ENCODE results near the gene LRP1.
A peak's percentile ranks its signal among the peaks of the same experiment; 100 is the strongest.

Gene LRP1

GRCh38 chr12:57138526-57139272 lies 10.4 kb downstream of the LRP1 start:
- DNase-seq = no peak

- DNase-seq = no peak
These were observed 11.7 kb downstream of the LRP1 start for GRCh38 chr12:57139796-57140649.

GRCh38 chr12:57141249-57141648 lies 13.0 kb downstream of the LRP1 start:
- no peak for DNase-seq

DNA sequence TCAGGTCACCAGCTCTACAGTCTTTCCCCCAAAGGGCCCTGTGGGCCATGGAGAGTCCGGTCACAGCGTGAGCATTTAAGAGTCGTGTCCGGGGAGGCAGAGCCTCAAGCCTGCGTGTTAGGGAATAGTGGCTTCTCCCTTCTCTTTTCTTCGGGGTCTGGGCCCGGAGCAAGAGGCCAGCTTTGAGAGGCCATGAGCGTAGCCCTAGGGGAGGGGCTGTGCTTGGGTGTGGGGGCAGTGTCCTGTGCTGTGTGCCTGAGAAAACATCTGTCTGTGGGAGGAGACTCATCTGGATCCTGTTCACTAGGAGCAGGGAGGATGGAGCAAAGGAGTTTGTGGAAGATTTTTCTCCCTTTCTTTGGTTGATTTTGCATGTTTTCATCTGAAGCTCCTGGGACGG lies 13.8 kb downstream of the LRP1 start:
- DNase-seq = no peak

DNA sequence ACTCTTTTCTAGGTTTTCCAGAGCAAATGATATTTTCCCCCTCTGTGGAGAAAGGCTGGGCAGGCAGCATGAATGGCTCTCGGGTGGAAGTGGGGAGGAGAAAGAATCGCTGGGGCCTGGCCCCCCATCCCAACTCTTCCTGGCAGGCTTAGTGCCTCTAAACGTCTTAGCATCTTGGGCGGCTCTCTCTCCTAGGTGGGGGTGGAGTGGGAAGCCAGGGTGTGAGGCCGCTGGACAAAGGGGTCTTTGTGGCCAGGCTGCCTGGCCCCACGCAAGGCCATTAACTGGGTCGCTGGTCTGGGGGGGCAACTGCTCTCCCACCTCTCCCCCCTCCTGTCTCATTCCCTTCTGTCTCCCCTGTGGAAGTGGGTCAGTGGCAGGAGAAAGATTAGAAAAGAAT lies 14.4 kb downstream of the LRP1 start:
- DNase-seq = no peak

- DNase-seq = no peak
These were observed 15.2 kb downstream of the LRP1 start for GRCh38 chr12:57143454-57143853.

GRCh38 chr12:57145460-57146059 lies 17.3 kb downstream of the LRP1 start:
- DNase-seq = no peak

GRCh38 chr12:57146092-57146491 lies 17.8 kb downstream of the LRP1 start:
- peak; percentile 47 for DNase-seq

GRCh38 chr12:57146961-57147944 lies 19.0 kb downstream of the LRP1 start, which contains the start of gene LRP1-AS:
Gene LRP1-AS, minus strand, starts transcription at chr12:57147619.
- DNase-seq = peak; percentile 56

DNA sequence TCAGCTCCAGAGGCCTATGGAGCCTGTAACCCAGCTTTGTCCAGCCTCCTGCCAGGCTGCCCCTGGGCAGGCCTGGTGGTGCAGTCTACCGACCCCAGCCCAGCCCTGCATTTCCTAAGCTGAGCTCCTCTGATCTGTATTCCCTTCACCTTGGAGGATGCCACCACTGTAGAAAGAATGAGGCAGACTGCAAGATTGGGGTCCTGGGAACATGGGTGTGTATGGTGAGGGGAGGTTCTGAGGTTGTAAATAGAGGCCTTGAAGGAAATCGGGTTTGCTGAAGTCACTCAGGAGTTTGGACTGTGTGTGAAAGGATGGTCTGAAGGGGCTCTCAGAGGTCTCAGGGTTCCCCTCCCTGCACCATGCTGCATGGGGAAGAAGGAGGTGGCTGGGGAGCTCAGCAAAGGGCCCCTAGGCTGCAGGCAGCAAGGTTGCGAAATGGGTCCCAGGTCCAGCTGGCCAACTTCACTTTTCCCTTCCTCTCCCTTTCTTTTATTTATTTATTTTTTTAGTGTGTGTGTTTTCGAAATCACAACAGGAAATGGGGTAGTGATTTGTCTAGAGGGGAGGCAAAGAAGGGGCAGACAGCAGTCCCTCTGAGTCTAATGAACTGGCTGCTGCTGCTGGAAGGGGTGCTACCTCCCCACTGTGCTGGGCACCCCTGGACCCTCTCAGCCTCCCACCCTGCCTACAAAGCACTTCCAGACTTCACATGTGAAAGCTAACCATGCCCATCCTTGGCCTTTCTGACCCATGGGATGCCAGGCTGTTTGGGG lies 20.4 kb downstream of the LRP1 start:
- peak; percentile 48 for DNase-seq

DNA sequence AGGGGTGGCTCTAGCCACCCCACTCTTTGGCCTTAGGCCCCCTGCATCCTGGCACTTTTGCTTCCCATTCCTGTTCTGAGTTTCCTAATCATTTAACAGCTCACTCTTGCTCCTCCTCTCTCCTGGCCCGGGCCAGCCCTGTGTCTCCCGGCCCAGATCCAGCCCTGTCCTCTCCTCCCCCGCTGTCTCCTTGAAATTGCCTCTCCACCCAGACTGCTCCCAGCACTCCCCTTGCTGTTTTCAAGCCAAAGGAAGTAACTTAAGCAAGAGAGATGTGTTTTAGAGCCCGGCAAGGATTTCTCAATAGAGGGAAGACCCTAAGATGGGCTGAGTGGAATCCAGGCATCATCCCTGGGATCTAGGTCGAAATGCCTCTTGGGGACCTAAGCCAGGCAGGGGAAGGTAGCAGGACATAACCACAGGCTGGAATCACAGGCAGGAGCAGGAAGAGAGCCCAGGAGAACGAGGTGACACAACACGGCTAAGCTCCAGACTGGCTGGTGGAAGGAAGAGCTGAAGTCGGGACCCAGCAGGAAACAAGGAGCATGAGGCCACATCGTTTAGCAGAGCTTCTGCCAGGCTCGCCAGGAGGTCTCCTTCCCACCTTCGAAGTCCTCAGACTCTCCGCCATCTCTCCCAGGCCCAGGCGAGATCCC lies 21.1 kb downstream of the LRP1 start:
- DNase-seq = peak; percentile 67

DNA sequence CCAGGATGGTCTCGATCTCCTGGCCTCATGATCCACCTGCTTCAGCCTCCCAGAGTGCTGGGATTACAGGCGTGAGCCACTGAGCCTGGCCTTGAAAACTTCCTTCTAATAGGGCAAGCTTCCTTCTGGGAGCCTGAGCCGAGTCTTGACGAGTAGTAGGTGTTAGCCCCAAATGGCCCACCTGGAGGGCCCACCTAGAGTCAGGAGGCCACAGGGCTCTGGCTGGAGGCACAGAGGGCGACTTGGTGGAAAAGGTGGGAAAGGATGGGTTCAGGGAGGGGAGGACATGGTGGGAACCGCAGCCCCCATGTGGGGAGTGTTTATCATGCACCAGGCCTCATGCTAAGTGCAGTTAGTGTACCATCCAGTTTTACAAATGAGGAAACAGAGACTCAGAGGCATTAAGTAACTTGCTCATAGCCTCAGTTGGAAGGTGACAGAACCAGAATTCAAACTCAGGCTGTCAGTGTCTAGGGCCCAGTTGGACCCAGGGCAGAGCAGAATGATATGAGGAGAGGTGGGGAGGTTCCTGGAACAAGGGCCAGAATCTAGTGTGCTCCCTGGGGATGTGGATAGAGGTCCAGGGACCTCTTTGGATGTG lies 22.2 kb downstream of the LRP1 start:
- no peak for DNase-seq

GRCh38 chr12:57151741-57152630 lies 23.7 kb downstream of the LRP1 start:
- DNase-seq = peak; percentile 87

GRCh38 chr12:57152639-57153038 lies 24.4 kb downstream of the LRP1 start:
- peak; percentile 48 for DNase-seq

DNA sequence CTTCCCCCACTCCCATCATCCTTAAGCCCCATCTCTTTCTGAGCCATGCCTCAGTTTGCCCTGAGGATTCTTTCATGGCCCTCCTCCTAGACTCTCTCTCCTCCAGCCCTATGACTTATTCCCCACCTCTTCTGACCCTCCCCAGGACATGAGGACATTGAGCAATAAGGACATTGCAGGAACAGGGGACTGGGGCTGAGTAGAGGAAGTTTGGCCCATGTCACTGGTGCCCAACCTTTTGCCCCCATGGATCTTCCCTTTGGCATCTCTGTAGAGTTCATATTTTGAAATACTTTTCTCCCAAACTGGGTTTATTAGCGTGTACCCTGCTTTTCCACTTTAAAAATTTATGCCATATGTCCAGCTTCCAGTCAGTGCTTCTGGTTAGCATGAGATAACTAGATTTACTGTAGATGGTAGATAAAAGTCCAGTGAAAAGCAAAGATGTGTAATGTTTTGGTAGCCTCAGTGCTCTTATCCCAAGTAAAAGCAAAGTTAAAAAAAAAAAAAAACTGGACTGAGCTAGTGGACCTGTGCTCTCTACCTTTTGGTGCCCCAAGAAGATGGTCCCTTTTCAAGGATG lies 25.2 kb downstream of the LRP1 start:
- DNase-seq = no peak

GRCh38 chr12:57154076-57154475 lies 25.8 kb downstream of the LRP1 start:
- DNase-seq = no peak

DNA sequence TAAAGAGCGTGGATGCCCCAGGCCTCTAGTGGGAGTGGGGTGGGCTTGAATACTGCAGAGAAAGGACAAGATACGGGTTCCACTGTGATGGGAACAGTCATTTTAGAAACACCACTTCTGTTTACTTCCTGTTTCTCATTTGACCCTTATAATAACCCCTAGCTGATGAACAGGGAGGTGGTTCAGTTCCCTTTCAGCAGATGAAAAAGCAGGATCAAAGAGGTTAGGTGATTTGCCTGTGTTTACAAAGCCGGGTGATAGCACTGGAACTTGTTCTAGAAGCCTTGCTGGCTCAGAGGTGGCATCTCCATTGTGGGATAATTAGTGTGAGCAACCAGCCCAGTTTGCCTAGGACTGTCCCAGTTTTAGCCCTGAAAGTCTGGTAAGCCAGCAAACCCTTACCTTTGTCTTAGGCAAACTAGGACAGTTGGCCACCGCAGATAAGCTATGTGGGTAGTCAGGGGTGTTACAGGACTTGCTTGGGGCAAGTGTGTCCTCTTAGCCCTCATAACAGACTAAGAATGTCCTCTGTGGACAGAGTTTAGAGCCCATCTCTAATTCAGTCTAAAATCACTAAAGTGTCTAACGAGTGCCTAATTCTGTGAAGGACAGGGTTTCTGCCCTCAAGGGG lies 26.6 kb downstream of the LRP1 start:
- no peak for DNase-seq

- DNase-seq = no peak
These were observed 28.6 kb downstream of the LRP1 start for GRCh38 chr12:57156701-57157403.
